Dendritic cell treated with granulocyte-macrophage colony-stimulating factor and Interleukin-4, amounts not matched to agents 40 ng/mL and 50 ng/mL, for 4 days (primary cell): ENCODE results near the gene MOB3A.
A peak's percentile ranks its signal among the peaks of the same experiment; 100 is the strongest.

Experiments
- H3K27ac Mint-ChIP-seq: one replicate; pipeline ENCODE4 v1.8.0; 2022; ENCODE audit warnings: mild to moderate bottlenecking, mixed read lengths
- H3K27me3 Mint-ChIP-seq: one replicate; pipeline ENCODE4 v1.8.0; 2022; ENCODE audit warnings: mild to moderate bottlenecking, mixed read lengths
- H3K36me3 Mint-ChIP-seq: one replicate; pipeline ENCODE4 v1.8.0; 2022; ENCODE audit warnings: low read depth, mixed read lengths
- H3K4me1 Mint-ChIP-seq: one replicate; pipeline ENCODE4 v1.8.0; 2022; ENCODE audit warnings: low read depth, mixed read lengths
- H3K4me3 Mint-ChIP-seq: one replicate; pipeline ENCODE4 v1.8.0; 2022; ENCODE audit warnings: mild to moderate bottlenecking, moderate library complexity, mixed read lengths
- H3K9me3 Mint-ChIP-seq: one replicate; pipeline ENCODE4 v1.8.0; 2022; ENCODE audit warnings: mixed read lengths
- intact Hi-C: fragments of 100-400 bp; cut with micrococcal nuclease; formaldehyde crosslinking; loops from one replicate; pipeline ENCODE4 v1.15.0; 2022

The MOB3A gene

DNA sequence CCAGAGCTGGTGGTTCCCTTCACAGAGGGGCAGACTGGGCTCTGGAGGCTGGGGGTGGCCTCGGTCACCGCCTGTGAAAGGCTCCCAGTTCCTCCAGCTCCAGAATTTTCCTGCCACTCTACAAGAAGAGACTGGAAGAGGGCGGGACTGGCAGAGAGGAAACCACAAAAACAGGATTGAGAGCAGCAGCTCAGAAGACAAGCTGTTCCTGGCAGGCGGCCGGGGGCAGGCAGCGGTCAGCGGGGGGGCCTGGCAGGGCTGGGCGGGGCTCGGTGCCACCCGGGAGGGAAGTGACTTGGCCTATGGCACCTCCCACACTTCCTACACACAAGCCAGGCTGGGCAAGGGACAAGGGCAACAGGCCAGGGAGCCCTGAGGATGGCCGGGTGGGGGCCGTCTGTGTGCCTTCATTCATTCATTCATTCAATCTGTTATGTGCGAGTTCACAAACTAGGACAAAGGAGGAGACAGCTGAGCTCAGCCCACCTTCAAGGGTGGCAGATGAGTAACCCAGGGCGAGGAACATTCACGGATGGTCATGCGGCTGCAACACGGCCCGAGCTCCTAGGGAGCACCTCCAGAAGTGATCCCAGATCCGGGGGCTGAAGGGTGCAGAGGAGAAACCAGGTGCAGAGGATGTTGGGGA, 63.7 kb downstream of the MOB3A start:
- peak overlapping the region; percentile 88 for H3K27ac Mint-ChIP-seq
- peaks cover 61% of the 10 kb centered on the region for H3K4me1 Mint-ChIP-seq
- intact Hi-C loops, result no loop called here
- H3K27me3 Mint-ChIP-seq, result no peaks in the 10 kb centered on the region
- H3K9me3 Mint-ChIP-seq, result peaks cover 9% of the 10 kb centered on the region
- peaks cover 4% of the 10 kb centered on the region for H3K36me3 Mint-ChIP-seq
- peak overlapping the region; percentile 66 for H3K4me3 Mint-ChIP-seq

GRCh38 chr19:2027361-2027760, 68.8 kb downstream of the MOB3A start:
- Mint-ChIP-seq H3K4me3 (no peak overlapping the region), H3K36me3 (peaks cover 7% of the 10 kb centered on the region)

DNA sequence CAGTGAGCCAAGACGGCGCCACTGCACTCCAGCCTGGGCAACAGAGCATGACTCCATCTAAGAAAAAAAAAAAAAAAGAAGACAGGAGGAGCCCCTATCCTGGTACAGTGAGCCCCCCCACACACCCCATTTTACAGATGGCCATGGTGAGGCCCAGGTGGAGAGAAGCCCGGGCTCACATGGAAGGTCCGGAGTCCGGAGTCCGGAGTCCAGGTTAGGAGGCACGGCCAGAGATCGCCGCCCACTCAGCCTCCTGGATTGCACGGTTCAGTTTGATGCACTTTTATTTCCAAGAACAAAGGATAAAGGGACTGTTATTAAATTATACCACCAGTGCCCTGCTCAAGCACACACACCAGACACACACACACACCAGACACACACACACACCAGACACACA, 69.4 kb downstream of the MOB3A start:
- Mint-ChIP-seq H3K27me3 (no peaks in the 10 kb centered on the region), H3K27ac (no peak overlapping the region), H3K9me3 (no peaks in the 10 kb centered on the region), H3K36me3 (peaks cover 7% of the 10 kb centered on the region), H3K4me3 (no peak overlapping the region), H3K4me1 (peaks cover 43% of the 10 kb centered on the region)
- intact Hi-C loops, result no loop called here

More at GRCh38 chr19:2027361-2027760, 68.8 kb downstream of the MOB3A start:
- no peaks in the 10 kb centered on the region for H3K27me3 Mint-ChIP-seq
- H3K9me3 Mint-ChIP-seq, result no peaks in the 10 kb centered on the region
- intact Hi-C loops, result no loop called here
- no peak overlapping the region for H3K27ac Mint-ChIP-seq
- H3K4me1 Mint-ChIP-seq, result peaks cover 49% of the 10 kb centered on the region

GRCh38 chr19:2022289-2022688, 73.8 kb downstream of the MOB3A start:
- H3K4me1 Mint-ChIP-seq, result peaks cover 28% of the 10 kb centered on the region
- H3K4me3 Mint-ChIP-seq, result no peak overlapping the region
- peaks cover 7% of the 10 kb centered on the region for H3K36me3 Mint-ChIP-seq
- H3K27ac Mint-ChIP-seq, result peak overlapping the region; percentile 4
- H3K27me3 Mint-ChIP-seq, result no peaks in the 10 kb centered on the region
- H3K9me3 Mint-ChIP-seq, result no peaks in the 10 kb centered on the region
- intact Hi-C loops, result no loop called here

- no peaks in the 10 kb centered on the region for H3K9me3 Mint-ChIP-seq
- H3K27ac Mint-ChIP-seq, result no peak overlapping the region
- no peaks in the 10 kb centered on the region for H3K27me3 Mint-ChIP-seq
- H3K36me3 Mint-ChIP-seq, result peaks cover 7% of the 10 kb centered on the region
- no peak overlapping the region for H3K4me3 Mint-ChIP-seq
- peaks cover 29% of the 10 kb centered on the region for H3K4me1 Mint-ChIP-seq
- intact Hi-C loops, result no loop called here
Measured at GRCh38 chr19:2021453-2022140, 74.5 kb downstream of the MOB3A start.
